IMR-90 (cell line): ENCODE data around the gene GLTPD2. TPM values are rescaled to one million over a fixed set of nuclear protein-coding genes. Genes with fewer than 3 reads are reported as not detected.

Source experiments
- ATAC-seq: fragments of 200-7000 bp; cut with Tn5 transposase; 2 replicates; pipeline ENCODE4 v1.9.1; 2020; ENCODE audit warnings: low read depth, mild to moderate bottlenecking, moderate library complexity
- BruUV-seq: library from RNA; stranded (reverse); fragments of 400-500 nt; replicated peaks from 2 replicates; lab custom pipeline; 2021; lab: Mats Ljungman, UMichigan
- CTCF ChIA-PET: fragments of 300-600 bp; formaldehyde crosslinking; extraction: SDS; loops from one replicate; lab custom pipeline; 2021; ENCODE audit warnings: antibody characterized with exemption; lab: Yijun Ruan, JAX
- POLR2A ChIA-PET: fragments of 300-600 bp; sonication (Branson Sonifier 250); formaldehyde crosslinking; loops from one replicate; lab custom pipeline; 2022; ENCODE audit warnings: antibody characterized with exemption; ENCODE audit not compliant: unreplicated experiment; lab: Charles Lee
- DNase-seq: peaks from one replicate; pipeline ENCODE4 v3.0.0; 2013
- H2AFZ ChIP-seq: replicated peaks from 2 replicates; pipeline ENCODE3; 2013; ENCODE audit warnings: low read length, mild to moderate bottlenecking; ENCODE audit not compliant: poor library complexity
- H2AK5ac ChIP-seq: 2 replicates; pipeline ENCODE4 v1.6.1; 2013; ENCODE audit warnings: low read depth, low read length, inconsistent platforms
- H2AK9ac ChIP-seq: replicated peaks from 2 replicates; pipeline ENCODE3; 2013; ENCODE audit warnings: mild to moderate bottlenecking, low read depth, low read length, moderate library complexity; ENCODE audit not compliant: poor library complexity
- H2BK120ac ChIP-seq: 2 replicates; pipeline ENCODE4 v1.6.1; 2013; ENCODE audit warnings: low read depth, low read length, inconsistent platforms
- H2BK15ac ChIP-seq: 3 replicates; pipeline ENCODE4 v1.6.1; 2013; ENCODE audit warnings: low read depth, low read length, inconsistent platforms
- H2BK20ac ChIP-seq: 2 replicates; pipeline ENCODE4 v1.6.1; 2013; ENCODE audit warnings: low read depth, mild to moderate bottlenecking, inconsistent platforms, low read length, moderate library complexity
- H2BK5ac ChIP-seq: 2 replicates; pipeline ENCODE4 v1.6.1; 2013; ENCODE audit warnings: mild to moderate bottlenecking, low read depth, low read length, inconsistent platforms; ENCODE audit not compliant: poor library complexity, severe bottlenecking
- H3K14ac ChIP-seq: replicated peaks from 2 replicates; pipeline ENCODE4 v1.6.1; 2013; ENCODE audit warnings: low read depth, low read length, inconsistent platforms
- H3K18ac ChIP-seq: 2 replicates; pipeline ENCODE4 v1.6.1; 2013; ENCODE audit warnings: low read depth, low read length, control low read depth
- H3K23ac ChIP-seq: 2 replicates; pipeline ENCODE4 v1.6.1; 2013; ENCODE audit warnings: low read depth, low read length, inconsistent platforms
- H3K27ac ChIP-seq: 2 replicates; pipeline ENCODE4 v1.5.1; 2013; ENCODE audit warnings: mild to moderate bottlenecking, control low read depth, low read length; ENCODE audit not compliant: insufficient read depth
- H3K27me3 ChIP-seq: 2 replicates; pipeline ENCODE4 v1.6.1; 2013; ENCODE audit warnings: low read length; ENCODE audit not compliant: control insufficient read depth, insufficient read depth
- H3K36me3 ChIP-seq: 2 replicates; pipeline ENCODE4 v1.6.1; 2013; ENCODE audit warnings: low read length, mixed read lengths; ENCODE audit not compliant: control insufficient read depth, insufficient read depth
- H3K4ac ChIP-seq: 2 replicates; pipeline ENCODE4 v1.6.1; 2013; ENCODE audit warnings: low read depth, low read length, inconsistent platforms
- H3K4me1 ChIP-seq: 2 replicates; pipeline ENCODE4 v1.6.1; 2013; ENCODE audit warnings: low read length, mixed read lengths; ENCODE audit not compliant: control insufficient read depth, insufficient read depth
- H3K4me2 ChIP-seq: 2 replicates; pipeline ENCODE4 v1.6.1; 2013; ENCODE audit warnings: low read depth, mild to moderate bottlenecking, control low read depth, low read length, moderate library complexity
- H3K4me3 ChIP-seq: 2 replicates; pipeline ENCODE4 v1.5.1; 2013; ENCODE audit warnings: low read depth, mild to moderate bottlenecking, control low read depth, low read length, moderate library complexity; ENCODE audit not compliant: insufficient read depth
- H3K56ac ChIP-seq: 2 replicates; pipeline ENCODE4 v1.6.1; 2013; ENCODE audit warnings: low read length, inconsistent platforms; ENCODE audit not compliant: insufficient read depth; ENCODE audit errors: extremely low read depth
- H3K79me1 ChIP-seq, 2 experiments: 2 replicates each; pipeline ENCODE4 v1.6.1; 2013; ENCODE audit warnings: low read length in 2 of 2, inconsistent platforms in 1 of 2, low read depth in 1 of 2
- H3K9ac ChIP-seq: 2 replicates; pipeline ENCODE4 v1.6.1; 2013; ENCODE audit warnings: low read depth, low read length, control low read depth
- H3K9me1 ChIP-seq: 2 replicates; pipeline ENCODE4 v1.6.1; 2013; ENCODE audit warnings: low read length, inconsistent platforms; ENCODE audit not compliant: insufficient read depth
- H3K9me3 ChIP-seq: 2 replicates; pipeline ENCODE4 v1.6.1; 2013; ENCODE audit warnings: low read length; ENCODE audit not compliant: control insufficient read depth, insufficient read depth
- H4K20me1 ChIP-seq: 2 replicates; pipeline ENCODE4 v1.6.1; 2013; ENCODE audit warnings: low read length, inconsistent platforms; ENCODE audit not compliant: insufficient read depth
- H4K5ac ChIP-seq: 2 replicates; pipeline ENCODE4 v1.6.1; 2013; ENCODE audit warnings: mild to moderate bottlenecking, low read depth, low read length, control low read depth
- H4K8ac ChIP-seq, 2 experiments: 2 replicates each; pipeline ENCODE4 v1.6.1; 2013; ENCODE audit warnings: low read depth in 2 of 2, low read length in 2 of 2, control low read depth in 1 of 2, inconsistent platforms in 1 of 2
- H4K91ac ChIP-seq: 2 replicates; pipeline ENCODE4 v1.6.1; 2013; ENCODE audit warnings: low read depth, low read length, inconsistent platforms; ENCODE audit not compliant: insufficient read depth
- CEBPB ChIP-seq: IDR thresholded peaks from 2 replicates; pipeline ENCODE4 v1.6.1; 2012; ENCODE audit warnings: low read depth, low read length, improper control_type of control experiment
- CHD1 ChIP-seq: IDR thresholded peaks from 2 replicates; pipeline ENCODE4 v1.6.1; 2012; ENCODE audit warnings: low read depth, low read length, improper control_type of control experiment
- CTCF ChIP-seq: conservative IDR thresholded peaks from 2 replicates; pipeline ENCODE4 v1.5.1; 2012; ENCODE audit warnings: mild to moderate bottlenecking, low read depth, low read length, improper control_type of control experiment
- ELK1 ChIP-seq: fragments of 150-350 bp; IDR thresholded peaks from 2 replicates; pipeline ENCODE4 v1.6.1; 2016; ENCODE audit warnings: low read depth, mild to moderate bottlenecking, low read length, moderate library complexity, borderline replicate concordance
- FOS ChIP-seq: fragments of 150-350 bp; IDR thresholded peaks from 2 replicates; pipeline ENCODE4 v1.6.1; 2016; ENCODE audit warnings: low read depth, low read length
- MAZ ChIP-seq: IDR thresholded peaks from 2 replicates; pipeline ENCODE4 v1.6.1; 2012; ENCODE audit warnings: low read depth, mild to moderate bottlenecking, low read length, improper control_type of control experiment, moderate library complexity, borderline replicate concordance
- NFE2L2 ChIP-seq: fragments of 150-350 bp; IDR thresholded peaks from 2 replicates; pipeline ENCODE4 v1.6.1; 2016; ENCODE audit warnings: low read depth, mild to moderate bottlenecking, low read length
- POLR2A ChIP-seq: IDR thresholded peaks from 2 replicates; pipeline ENCODE4 v1.6.1; 2012; ENCODE audit warnings: mild to moderate bottlenecking, low read depth, low read length
- RAD21 ChIP-seq: IDR thresholded peaks from 2 replicates; pipeline ENCODE4 v1.6.1; 2012; ENCODE audit warnings: low read length, improper control_type of control experiment
- RCOR1 ChIP-seq: IDR thresholded peaks from 2 replicates; pipeline ENCODE4 v1.6.1; 2012; ENCODE audit warnings: mild to moderate bottlenecking, low read length, improper control_type of control experiment; ENCODE audit not compliant: insufficient replicate concordance
- RFX5 ChIP-seq: IDR thresholded peaks from 2 replicates; pipeline ENCODE4 v1.8.0; 2012; ENCODE audit warnings: low read depth, mild to moderate bottlenecking, low read length, moderate library complexity
- SMC3 ChIP-seq: fragments of 150-350 bp; IDR thresholded peaks from 2 replicates; pipeline ENCODE4 v1.6.1; 2016; ENCODE audit warnings: low read depth, mild to moderate bottlenecking, antibody characterized with exemption, low read length, moderate library complexity
- WGBS, 2 experiments: methylation state at CpG; one replicate each; pipeline versions ENCODE4 v1.1.5 to v1.1.7; 2013; ENCODE audit warnings: missing lambda C conversion rate in 2 of 2; ENCODE audit not compliant: insufficient read length in 1 of 2; ENCODE audit errors: extremely low coverage in 2 of 2; 5-methylcytosine and 5-hydroxymethylcytosine counted together
- dilution Hi-C: fragments of 300-500 bp; cut with HindIII; formaldehyde crosslinking; loops from one replicate; pipeline ENCODE4 v1.14.3; 2018; ENCODE audit warnings: low sequenced_read_pairs; ENCODE audit not compliant: unreplicated experiment
- in situ Hi-C: fragments of 300-500 bp; cut with MboI; formaldehyde crosslinking; loops from 3 replicates; pipeline ENCODE4 v1.14.3; 2019; ENCODE audit warnings: low sequenced_read_pairs, inconsistent platforms, mixed read lengths
- intact Hi-C: fragments of 100-400 bp; cut with micrococcal nuclease; formaldehyde crosslinking; loops from 2 replicates; pipeline ENCODE4 v1.10.0; 2022
- polyA plus RNA-seq, 3 experiments: library from polyadenylated mRNA; depleted of rRNA; stranded (reverse); fragments of >200 nt; gene quantifications; 2 replicates each; pipeline ENCODE4 v1.2.3, GENCODE V29; 2012; ENCODE audit warnings: low replicate concordance in 1 of 3
- total RNA-seq: library from RNA; depleted of rRNA; stranded (reverse); fragments of >200 nt; gene quantifications from 2 replicates; pipeline ENCODE4 v1.2.3, GENCODE V29; 2012
- TF ChIP-seq, protein P1 (sequence below): fragments of 150-350 bp; IDR thresholded peaks from 2 replicates; pipeline ENCODE4 v1.6.1; 2017; ENCODE audit warnings: mild to moderate bottlenecking, antibody characterized with exemption, low read length, low read depth

Gene GLTPD2
- total and polyA plus RNA-seq, 2 of the 4 experiments (the other 2 are of a cell fraction) = not detected

DNA sequence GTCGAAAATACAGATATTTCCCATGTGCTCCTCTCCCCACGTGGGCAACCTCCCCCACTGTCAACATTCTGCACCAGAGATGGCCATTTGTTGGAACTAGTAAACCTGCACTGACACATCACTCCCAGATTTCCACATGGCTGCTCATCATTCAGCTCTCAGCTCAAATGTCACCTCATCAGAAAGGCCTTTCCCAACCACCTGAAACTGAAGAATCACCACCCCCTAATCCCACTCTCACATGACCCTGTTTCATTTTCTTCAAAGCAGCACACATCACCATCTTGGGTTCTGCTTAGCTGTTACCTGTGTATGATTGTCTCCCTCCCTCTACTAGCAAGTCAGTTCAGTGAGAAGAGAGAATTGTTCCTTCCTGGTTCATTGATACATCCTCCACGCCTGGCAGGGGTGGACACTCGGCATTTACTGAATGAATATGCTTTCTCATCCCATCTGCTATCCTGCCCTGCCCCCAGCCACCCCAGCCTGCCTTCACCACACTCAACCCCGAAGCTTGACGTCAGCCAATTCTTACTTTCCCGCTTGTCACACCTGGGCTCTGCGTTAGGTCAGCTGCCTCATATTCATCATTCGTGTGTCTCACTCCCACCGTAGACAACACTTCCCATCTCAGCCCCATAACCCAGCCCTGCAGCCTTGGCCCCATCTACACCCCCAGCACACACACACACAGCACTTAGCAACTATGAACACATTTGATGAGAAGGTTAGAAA is 11.9 kb downstream of the GLTPD2 start:
- H2BK20ac ChIP-seq = no peak overlapping the region
- H4K20me1 ChIP-seq = peaks cover 3% of the 10 kb centered on the region; the same call in 1 of the 2 replicates
- TF ChIP-seq, protein P1, sequence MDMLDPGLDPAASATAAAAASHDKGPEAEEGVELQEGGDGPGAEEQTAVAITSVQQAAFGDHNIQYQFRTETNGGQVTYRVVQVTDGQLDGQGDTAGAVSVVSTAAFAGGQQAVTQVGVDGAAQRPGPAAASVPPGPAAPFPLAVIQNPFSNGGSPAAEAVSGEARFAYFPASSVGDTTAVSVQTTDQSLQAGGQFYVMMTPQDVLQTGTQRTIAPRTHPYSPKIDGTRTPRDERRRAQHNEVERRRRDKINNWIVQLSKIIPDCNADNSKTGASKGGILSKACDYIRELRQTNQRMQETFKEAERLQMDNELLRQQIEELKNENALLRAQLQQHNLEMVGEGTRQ = no peak
- TF ChIP-seq POLR2A (no peak), ELK1 (no peak), SMC3 (no peak), RFX5 (no peak), FOS (no peak), CHD1 (no peak), RCOR1 (no peak), MAZ (no peak), CTCF (no peak), CEBPB (no peak), NFE2L2 (no peak), RAD21 (no peak)
- H3K18ac ChIP-seq = no peak overlapping the region
- no TSS peak for BruUV-seq
- DNase-seq (no peak), ATAC-seq (no peak)
- no peak overlapping the region for H2AK5ac ChIP-seq
- H3K14ac ChIP-seq = no peak overlapping the region
- H3K9me3 ChIP-seq = no peaks in the 10 kb centered on the region
- H2BK5ac ChIP-seq = no peak overlapping the region
- H2AFZ ChIP-seq = no peak overlapping the region
- peaks cover 17% of the 10 kb centered on the region for H3K36me3 ChIP-seq
- no peak overlapping the region for H3K4me2 ChIP-seq
- 51% methylated on average over 5 of the region's 10 CpGs; no CpG with 5 or more reads in 1 of the 2 experiments for WGBS, 2 experiments
- peak overlapping the region; percentile 24 for H2AK9ac ChIP-seq
- no peak overlapping the region for H3K23ac ChIP-seq
- no peaks in the 10 kb centered on the region for H3K27me3 ChIP-seq
- ChIA-PET POLR2A (no interaction called here), CTCF (interaction anchor here (1.0 kb wide), 1 partner anchor 87 kb away, joined by 3 read pairs; no protein-coding TSS in a partner anchor)
- no peak overlapping the region for H4K8ac ChIP-seq
- H2BK120ac ChIP-seq = no peak overlapping the region
- no peak overlapping the region for H3K9ac ChIP-seq
- no peak overlapping the region for H3K56ac ChIP-seq
- no peak overlapping the region for H4K5ac ChIP-seq
- intact Hi-C loops = no loop called here
- no peak overlapping the region for H3K27ac ChIP-seq
- no peak overlapping the region for H2BK15ac ChIP-seq
- peaks cover 11 to 28% of the 10 kb centered on the region in 2 experiments; a peak in 3 of 4 replicates for H3K79me1 ChIP-seq
- H4K91ac ChIP-seq = no peak overlapping the region
- H3K4ac ChIP-seq = no peak overlapping the region
- H3K4me3 ChIP-seq = no peak overlapping the region
- peaks cover 7% of the 10 kb centered on the region for H3K9me1 ChIP-seq
- in situ Hi-C loops = no loop called here
- no peaks in the 10 kb centered on the region for H3K4me1 ChIP-seq
- dilution Hi-C loops = no loop called here
